Heart right ventricle (tissue), 16 donors: ENCODE data around the gene CPB2. TPM values are rescaled to one million over a fixed set of nuclear protein-coding genes. Genes with fewer than 3 reads are reported as not detected.

Experiments
- ATAC-seq, 8 donors: fragments of 200-7000 bp; cut with Tn5 transposase; one replicate each; pipeline ENCODE4 v1.9.1; 2020; ENCODE audit warnings: mild to moderate bottlenecking in 8 of 8, moderate library complexity in 8 of 8, moderate number of reproducible peaks in 1 of 8
- DNase-seq, 2 donors: peaks; one replicate each; pipeline ENCODE4 v3.0.0-alpha.2; 2020
- H3K27ac ChIP-seq, 10 donors: fragments of 200-600 bp; sonication (generic) in 2 of 10; one replicate each; pipeline versions ENCODE4 v1.5.0 to v1.8.0; 2020 to 2022; ENCODE audit warnings: mild to moderate bottlenecking in 3 of 10
- H3K27me3 ChIP-seq, 7 donors: fragments of 200-600 bp; one replicate each; pipeline ENCODE4 v1.8.0; 2021 to 2022; ENCODE audit warnings: mild to moderate bottlenecking in 2 of 7
- H3K36me3 ChIP-seq, 9 donors: fragments of 200-600 bp; sonication (generic) in 1 of 9; one replicate each; pipeline versions ENCODE4 v1.5.0 to v1.8.0; 2020 to 2022; ENCODE audit warnings: mild to moderate bottlenecking in 2 of 9
- H3K4me1 ChIP-seq, 9 donors: fragments of 200-600 bp; sonication (generic) in 1 of 9; one replicate each; pipeline versions ENCODE4 v1.5.0 to v1.8.0; 2020 to 2022; ENCODE audit warnings: mild to moderate bottlenecking in 4 of 9
- H3K4me3 ChIP-seq, 10 donors: fragments of 200-600 bp; sonication (generic) in 2 of 10; one replicate each; pipeline versions ENCODE4 v1.5.0 to v1.8.0; 2020 to 2022; ENCODE audit warnings: mild to moderate bottlenecking in 7 of 10, moderate library complexity in 2 of 10
- H3K9me3 ChIP-seq, 11 donors: fragments of 200-600 bp in 10 of 11; sonication (generic) in 2 of 11; one replicate each; pipeline versions ENCODE4 v1.5.0 to v1.8.0; 2013 to 2022; ENCODE audit warnings: mild to moderate bottlenecking in 2 of 11, control low read depth in 1 of 11, moderate library complexity in 1 of 11
- CTCF ChIP-seq, 9 donors: fragments of 200-600 bp; sonication (generic) in 2 of 9; IDR thresholded peaks; one replicate each; pipeline versions ENCODE4 v1.5.0 to v1.8.0; 2021 to 2022; ENCODE audit warnings: antibody characterized with exemption in 9 of 9, mild to moderate bottlenecking in 5 of 9, moderate library complexity in 1 of 9
- WGBS, 2 donors: extraction: QIAGEN DNeasy Blood & Tissue Kit; methylation state at CpG; one replicate each; pipeline ENCODE4 v1.1.7; 2013; ENCODE audit warnings: inconsistent platforms in 1 of 2; 5-methylcytosine and 5-hydroxymethylcytosine counted together
- intact Hi-C, 10 donors: fragments of 100-400 bp; cut with DNase I; formaldehyde crosslinking; loops; one replicate each; pipeline versions ENCODE4 v1.11.1 to v1.14.2; 2022
- long read RNA-seq, 3 donors: library from polyadenylated mRNA; unstranded; transcript quantifications; one replicate each; pipeline ENCODE4 v2.0.0, GENCODE V29; 2020 to 2021
- polyA plus RNA-seq, 2 donors: library from polyadenylated mRNA; stranded (reverse); fragments of 200-250 nt; gene quantifications; one replicate each; pipeline ENCODE4 v1.2.3, GENCODE V29; 2013
- total RNA-seq, 10 donors: library from RNA; stranded (reverse); fragmentation: NEBNext Ultra II Directional in 3 of 10; extraction: Animal tissue kit (Norgen Biotek cat#: 25700) in 3 of 10; gene quantifications; one replicate each; pipeline versions ENCODE4 v1.2.1 to v1.2.4, GENCODE V29; 2021 to 2023
- donor health status: Arrhythmogenic right ventricular cardiomyopathy.
- donor health status: ischemic (EF 13 %, LVEDD 7.1; RV severe dilation, severe dysfunction).
- donor health status: healthy with polysubstance abuse.
- donor health status: DM: no; HTN: yes; CAD: no.
- donor health status: DM: no; HTN: no; CAD: no.
- donor health status: ischemic (EF 25% LVEDD 6.9; RV normal size, moderate dysfunction).
- donor health status: ischemic (EF 25% LVEDD 5.7; RV mildly dilated, moderate dysfunction).
- donor health status: healthy.
- donor health status: DM: yes; HTN: yes; CAD: no.
- donor health status: Ischemic cardiomyopathy.
- donor health status: ischemic (EF 35%, LVEDD 5.7; RV mildly dilated, moderate dysfunction).
- donor health status: nonischemic (EF 11% LVEDD 7.7; RV severe dilation, severe dysfunction).
- donor health status: DM: yes; HTN: yes; CAD: no.
- donor health status: PGD.
- donor health status: ischemic (EF 29% LVEDD 5.4; RV normal size, mild dysfunction).
- donor health status: nonischemic (EF 23%, LVEDD 6.1; RV moderate dilation, normal function).

The CPB2 gene
- not detected for total RNA-seq
- not detected for polyA plus RNA-seq
- long read RNA-seq, donor 1 = 0 reads
- long read RNA-seq, donor 2 = 0 reads
- long read RNA-seq, donor 3 = 0 reads

- intact Hi-C loops = no loop called here
- DNase-seq (no peak), ATAC-seq (no peak)
- H3K36me3 ChIP-seq = no peaks in the 10 kb centered on the region
- TF ChIP-seq CTCF (IDR thresholded peaks at IDR 0.05) = no peak
- H3K27ac ChIP-seq = no peak within 1 kb of the TSS
- H3K4me3 ChIP-seq = no peak within 1 kb of the TSS
- H3K4me1 ChIP-seq = peaks cover 0 to 22% (median 0%) of the 10 kb centered on the region in 9 donors
- no peaks in the 10 kb centered on the region for H3K9me3 ChIP-seq
- 92 to 93% methylated on average over 4 of the region's 4 CpGs for WGBS, 2 donors
- no peaks in the 10 kb centered on the region for H3K27me3 ChIP-seq
Observed at GRCh38 chr13:46104868-46105267, at the start of gene CPB2. CPB2 (minus strand) TSS chr13:46105033; CDS start chr13:46105009, 24 bp downstream.

GRCh38 chr13:46154136-46154801, 49.4 kb upstream of the CPB2 start:
- no peak for TF ChIP-seq CTCF (IDR thresholded peaks at IDR 0.05)
- H3K4me1 ChIP-seq = peaks cover 0 to 4% (median 0%) of the 10 kb centered on the region in 9 donors
- no peak overlapping the region for H3K27ac ChIP-seq
- WGBS, 2 donors = 49 to 64% methylated on average over 7 of the region's 7 CpGs
- H3K27me3 ChIP-seq = peaks cover 0 to 13% (median 0%) of the 10 kb centered on the region in 7 donors
- peaks cover 0 to 100% (median 0%) of the 10 kb centered on the region in 9 donors for H3K36me3 ChIP-seq
- ATAC-seq (peak in 1 of 8 donors; percentile 24), DNase-seq (no peak)
- no peaks in the 10 kb centered on the region for H3K9me3 ChIP-seq
- intact Hi-C loops = no loop called here
- H3K4me3 ChIP-seq = no peak overlapping the region

- H3K27ac ChIP-seq = no peak overlapping the region
- peaks cover 0 to 100% (median 0%) of the 10 kb centered on the region in 9 donors for H3K36me3 ChIP-seq
- TF ChIP-seq CTCF (IDR thresholded peaks at IDR 0.05) = no peak
- intact Hi-C loops = no loop called here
- ATAC-seq (no peak), DNase-seq (no peak)
- H3K9me3 ChIP-seq = no peaks in the 10 kb centered on the region
- no peak overlapping the region for H3K4me3 ChIP-seq
- 88 to 90% methylated on average over 6 of the region's 6 CpGs for WGBS, 2 donors
- H3K27me3 ChIP-seq = peaks cover 0 to 13% (median 0%) of the 10 kb centered on the region in 7 donors
- H3K4me1 ChIP-seq = peaks cover 0 to 4% (median 0%) of the 10 kb centered on the region in 9 donors
Observed at GRCh38 chr13:46152627-46153328, 47.9 kb upstream of the CPB2 start.

GRCh38 chr13:46150134-46150693, 45.4 kb upstream of the CPB2 start:
- TF ChIP-seq CTCF (IDR thresholded peaks at IDR 0.05) = no peak
- no peak for DNase-seq
- Histone ChIP-seq H3K9me3 (no peaks in the 10 kb centered on the region), H3K36me3 (peaks cover 0 to 96% (median 0%) of the 10 kb centered on the region in 9 donors), H3K4me3 (no peak overlapping the region), H3K4me1 (peaks cover 0 to 4% (median 0%) of the 10 kb centered on the region in 9 donors), H3K27me3 (peaks cover 0 to 13% (median 0%) of the 10 kb centered on the region in 7 donors), H3K27ac (no peak overlapping the region)
- ATAC-seq = no peak
- intact Hi-C loops = no loop called here
- WGBS, 2 donors = 92 to 94% methylated on average over 1 of the region's 1 CpG
